Heart right ventricle (tissue), 16 donors: Measurements from ENCODE around the gene PKNOX2. TPM values are rescaled to one million over a fixed set of nuclear protein-coding genes. Genes with fewer than 3 reads are reported as not detected.
A peak's percentile ranks its signal among the peaks of the same experiment; 100 is the strongest.

Experiments used
- ATAC-seq, 8 donors: fragments of 200-7000 bp; cut with Tn5 transposase; one replicate each; pipeline ENCODE4 v1.9.1; 2020; ENCODE audit warnings: mild to moderate bottlenecking in 8 of 8, moderate library complexity in 8 of 8, moderate number of reproducible peaks in 1 of 8
- DNase-seq, 2 donors: peaks; one replicate each; pipeline ENCODE4 v3.0.0-alpha.2; 2020
- H3K27ac ChIP-seq, 10 donors: fragments of 200-600 bp; sonication (generic) in 2 of 10; one replicate each; pipeline versions ENCODE4 v1.5.0 to v1.8.0; 2020 to 2022; ENCODE audit warnings: mild to moderate bottlenecking in 3 of 10
- H3K27me3 ChIP-seq, 7 donors: fragments of 200-600 bp; one replicate each; pipeline ENCODE4 v1.8.0; 2021 to 2022; ENCODE audit warnings: mild to moderate bottlenecking in 2 of 7
- H3K36me3 ChIP-seq, 9 donors: fragments of 200-600 bp; sonication (generic) in 1 of 9; one replicate each; pipeline versions ENCODE4 v1.5.0 to v1.8.0; 2020 to 2022; ENCODE audit warnings: mild to moderate bottlenecking in 2 of 9
- H3K4me1 ChIP-seq, 9 donors: fragments of 200-600 bp; sonication (generic) in 1 of 9; one replicate each; pipeline versions ENCODE4 v1.5.0 to v1.8.0; 2020 to 2022; ENCODE audit warnings: mild to moderate bottlenecking in 4 of 9
- H3K4me3 ChIP-seq, 10 donors: fragments of 200-600 bp; sonication (generic) in 2 of 10; one replicate each; pipeline versions ENCODE4 v1.5.0 to v1.8.0; 2020 to 2022; ENCODE audit warnings: mild to moderate bottlenecking in 7 of 10, moderate library complexity in 2 of 10
- H3K9me3 ChIP-seq, 11 donors: fragments of 200-600 bp in 10 of 11; sonication (generic) in 2 of 11; one replicate each; pipeline versions ENCODE4 v1.5.0 to v1.8.0; 2013 to 2022; ENCODE audit warnings: mild to moderate bottlenecking in 2 of 11, control low read depth in 1 of 11, moderate library complexity in 1 of 11
- CTCF ChIP-seq, 9 donors: fragments of 200-600 bp; sonication (generic) in 2 of 9; IDR thresholded peaks; one replicate each; pipeline versions ENCODE4 v1.5.0 to v1.8.0; 2021 to 2022; ENCODE audit warnings: antibody characterized with exemption in 9 of 9, mild to moderate bottlenecking in 5 of 9, moderate library complexity in 1 of 9
- WGBS, 2 donors: extraction: QIAGEN DNeasy Blood & Tissue Kit; methylation state at CpG; one replicate each; pipeline ENCODE4 v1.1.7; 2013; ENCODE audit warnings: inconsistent platforms in 1 of 2; 5-methylcytosine and 5-hydroxymethylcytosine counted together
- intact Hi-C, 10 donors: fragments of 100-400 bp; cut with DNase I; formaldehyde crosslinking; loops; one replicate each; pipeline versions ENCODE4 v1.11.1 to v1.14.2; 2022
- polyA plus RNA-seq, 2 donors: library from polyadenylated mRNA; stranded (reverse); fragments of 200-250 nt; gene quantifications; one replicate each; pipeline ENCODE4 v1.2.3, GENCODE V29; 2013
- total RNA-seq, 10 donors: library from RNA; stranded (reverse); fragmentation: NEBNext Ultra II Directional in 3 of 10; extraction: Animal tissue kit (Norgen Biotek cat#: 25700) in 3 of 10; gene quantifications; one replicate each; pipeline versions ENCODE4 v1.2.1 to v1.2.4, GENCODE V29; 2021 to 2023
- donor health status: Arrhythmogenic right ventricular cardiomyopathy.
- donor health status: ischemic (EF 13 %, LVEDD 7.1; RV severe dilation, severe dysfunction).
- donor health status: healthy with polysubstance abuse.
- donor health status: DM: no; HTN: yes; CAD: no.
- donor health status: DM: no; HTN: no; CAD: no.
- donor health status: ischemic (EF 25% LVEDD 6.9; RV normal size, moderate dysfunction).
- donor health status: ischemic (EF 25% LVEDD 5.7; RV mildly dilated, moderate dysfunction).
- donor health status: healthy.
- donor health status: DM: yes; HTN: yes; CAD: no.
- donor health status: Ischemic cardiomyopathy.
- donor health status: ischemic (EF 35%, LVEDD 5.7; RV mildly dilated, moderate dysfunction).
- donor health status: nonischemic (EF 11% LVEDD 7.7; RV severe dilation, severe dysfunction).
- donor health status: DM: yes; HTN: yes; CAD: no.
- donor health status: PGD.
- donor health status: ischemic (EF 29% LVEDD 5.4; RV normal size, mild dysfunction).
- donor health status: nonischemic (EF 23%, LVEDD 6.1; RV moderate dilation, normal function).

The PKNOX2 gene
- total and polyA plus RNA-seq, 12 donors = 2.5 to 5.8 (median 4.5) TPM

- no peak for DNase-seq
- intact Hi-C loops = no loop called here
Observed at GRCh38 chr11:125387901-125388300, 223.3 kb downstream of the PKNOX2 start.

GRCh38 chr11:125388611-125389010, 224.1 kb downstream of the PKNOX2 start:
- TF ChIP-seq CTCF (IDR thresholded peaks at IDR 0.05) = no peak
- DNase-seq (no peak), ATAC-seq (no peak)
- no peak overlapping the region for H3K4me3 ChIP-seq
- H3K27me3 ChIP-seq = no peaks in the 10 kb centered on the region
- no peak overlapping the region for H3K27ac ChIP-seq
- peaks cover 0 to 18% (median 7%) of the 10 kb centered on the region in 9 donors for H3K4me1 ChIP-seq
- intact Hi-C loops = no loop called here
- WGBS, 2 donors = 96 to 98% methylated on average over 7 of the region's 7 CpGs
- H3K36me3 ChIP-seq = no peaks in the 10 kb centered on the region
- no peaks in the 10 kb centered on the region for H3K9me3 ChIP-seq

More at GRCh38 chr11:125387901-125388300, 223.3 kb downstream of the PKNOX2 start:
- Histone ChIP-seq H3K27ac (no peak overlapping the region), H3K4me3 (no peak overlapping the region), H3K4me1 (peaks cover 0 to 18% (median 7%) of the 10 kb centered on the region in 9 donors), H3K27me3 (no peaks in the 10 kb centered on the region), H3K36me3 (no peaks in the 10 kb centered on the region), H3K9me3 (no peaks in the 10 kb centered on the region)
- TF ChIP-seq CTCF (IDR thresholded peaks at IDR 0.05) = no peak
- 82 to 83% methylated on average over 9 of the region's 9 CpGs for WGBS, 2 donors
- no peak for ATAC-seq

GRCh38 chr11:125389339-125390166, 225.0 kb downstream of the PKNOX2 start:
- WGBS, 2 donors = 92 to 95% methylated on average over 19 of the region's 19 CpGs
- DNase-seq = no peak
- no peak overlapping the region for H3K4me3 ChIP-seq
- H3K36me3 ChIP-seq = no peaks in the 10 kb centered on the region
- H3K9me3 ChIP-seq = no peaks in the 10 kb centered on the region
- peaks cover 0 to 18% (median 7%) of the 10 kb centered on the region in 9 donors for H3K4me1 ChIP-seq
- intact Hi-C loops = no loop called here
- TF ChIP-seq CTCF (IDR thresholded peaks at IDR 0.05) = no peak
- no peak for ATAC-seq
- no peaks in the 10 kb centered on the region for H3K27me3 ChIP-seq
- no peak overlapping the region for H3K27ac ChIP-seq

GRCh38 chr11:125390946-125391345, 226.4 kb downstream of the PKNOX2 start:
- no peak for TF ChIP-seq CTCF (IDR thresholded peaks at IDR 0.05)
- H3K27me3 ChIP-seq = no peaks in the 10 kb centered on the region
- H3K9me3 ChIP-seq = no peaks in the 10 kb centered on the region
- H3K27ac ChIP-seq = no peak overlapping the region
- ATAC-seq (peak in 2 of 8 donors; percentile 44 to 75), DNase-seq (no peak)
- H3K4me3 ChIP-seq = no peak overlapping the region
- WGBS, 2 donors = 9 to 11% methylated on average over 5 of the region's 5 CpGs
- intact Hi-C loops = no loop called here
- peaks cover 0 to 18% (median 7%) of the 10 kb centered on the region in 9 donors for H3K4me1 ChIP-seq
- no peaks in the 10 kb centered on the region for H3K36me3 ChIP-seq
